ENCODE measurements around the gene PCSK6.

GRCh38 chr15:101401286-101401685, 88.2 kb downstream of the PCSK6 start:
- TF ChIP-seq TCF7L2 (IDR thresholded peaks at IDR 0.05; ENCODE audit: low read depth, low read length) (no peak), POLR2AphosphoS5 (IDR thresholded peaks at IDR 0.05; ENCODE audit: low read depth, low read length) (no peak), REST (IDR thresholded peaks at IDR 0.05; ENCODE audit: insufficient read depth in 1 of 2, low read depth in 2 of 2, low read length in 1 of 2) (no peak)
- TF ChIP-seq, protein P1, sequence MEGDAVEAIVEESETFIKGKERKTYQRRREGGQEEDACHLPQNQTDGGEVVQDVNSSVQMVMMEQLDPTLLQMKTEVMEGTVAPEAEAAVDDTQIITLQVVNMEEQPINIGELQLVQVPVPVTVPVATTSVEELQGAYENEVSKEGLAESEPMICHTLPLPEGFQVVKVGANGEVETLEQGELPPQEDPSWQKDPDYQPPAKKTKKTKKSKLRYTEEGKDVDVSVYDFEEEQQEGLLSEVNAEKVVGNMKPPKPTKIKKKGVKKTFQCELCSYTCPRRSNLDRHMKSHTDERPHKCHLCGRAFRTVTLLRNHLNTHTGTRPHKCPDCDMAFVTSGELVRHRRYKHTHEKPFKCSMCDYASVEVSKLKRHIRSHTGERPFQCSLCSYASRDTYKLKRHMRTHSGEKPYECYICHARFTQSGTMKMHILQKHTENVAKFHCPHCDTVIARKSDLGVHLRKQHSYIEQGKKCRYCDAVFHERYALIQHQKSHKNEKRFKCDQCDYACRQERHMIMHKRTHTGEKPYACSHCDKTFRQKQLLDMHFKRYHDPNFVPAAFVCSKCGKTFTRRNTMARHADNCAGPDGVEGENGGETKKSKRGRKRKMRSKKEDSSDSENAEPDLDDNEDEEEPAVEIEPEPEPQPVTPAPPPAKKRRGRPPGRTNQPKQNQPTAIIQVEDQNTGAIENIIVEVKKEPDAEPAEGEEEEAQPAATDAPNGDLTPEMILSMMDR (IDR thresholded peaks at IDR 0.05), result no peak

Data from Panc1 (cell line).